Activated effector memory CD4-positive, alpha-beta T cell treated with Interleukin-2 at 50 U/mL for 16 hours (primary cell): Measurements from ENCODE around the gene LIMCH1.

Source experiments
- DNase-seq: peaks from one replicate; pipeline ENCODE4 v3.0.0-alpha.2; 2020

LIMCH1 gene

GRCh38 chr4:41741354-41741753 lies 203.4 kb downstream of the LIMCH1 start:
- DNase-seq: no peak

GRCh38 chr4:41744572-41745291 lies 206.8 kb downstream of the LIMCH1 start:
- DNase-seq: no peak

DNA sequence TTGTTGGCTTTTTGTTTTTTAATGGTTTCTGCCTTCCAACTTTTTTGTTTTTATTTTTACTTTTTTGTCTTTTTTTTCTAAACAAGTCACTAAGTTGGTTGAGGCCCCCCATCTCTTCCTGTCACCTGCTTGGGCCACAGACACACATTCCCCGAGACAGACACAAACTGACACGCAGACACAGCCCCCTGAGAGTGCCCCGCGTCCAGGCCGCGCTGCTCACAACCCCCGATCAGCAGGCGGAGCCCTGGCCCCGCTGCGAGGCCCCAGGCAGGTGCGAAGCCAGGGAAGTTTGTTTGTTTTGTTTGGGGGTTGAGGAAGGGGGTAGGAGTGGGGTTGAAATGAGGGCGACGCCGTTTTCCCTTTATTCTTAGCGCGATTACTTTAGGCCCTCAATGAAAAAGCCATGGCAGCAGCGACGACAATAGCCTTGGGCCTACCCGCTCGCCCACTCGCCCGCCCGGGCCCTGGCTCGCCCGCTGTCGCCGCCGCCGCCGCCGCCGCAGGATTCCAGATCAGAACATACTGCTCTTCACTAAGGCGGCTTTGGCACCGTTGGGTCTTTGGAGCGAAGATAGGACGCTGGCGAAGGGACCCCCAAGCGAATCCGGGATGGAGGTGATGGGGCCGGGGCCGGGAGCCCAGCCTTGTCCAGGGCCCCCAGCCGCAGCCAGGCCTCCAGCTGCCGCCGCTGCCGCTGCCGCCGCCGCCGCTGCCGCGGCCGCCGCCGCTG lies 207.5 kb downstream of the LIMCH1 start:
- no peak for DNase-seq

DNA sequence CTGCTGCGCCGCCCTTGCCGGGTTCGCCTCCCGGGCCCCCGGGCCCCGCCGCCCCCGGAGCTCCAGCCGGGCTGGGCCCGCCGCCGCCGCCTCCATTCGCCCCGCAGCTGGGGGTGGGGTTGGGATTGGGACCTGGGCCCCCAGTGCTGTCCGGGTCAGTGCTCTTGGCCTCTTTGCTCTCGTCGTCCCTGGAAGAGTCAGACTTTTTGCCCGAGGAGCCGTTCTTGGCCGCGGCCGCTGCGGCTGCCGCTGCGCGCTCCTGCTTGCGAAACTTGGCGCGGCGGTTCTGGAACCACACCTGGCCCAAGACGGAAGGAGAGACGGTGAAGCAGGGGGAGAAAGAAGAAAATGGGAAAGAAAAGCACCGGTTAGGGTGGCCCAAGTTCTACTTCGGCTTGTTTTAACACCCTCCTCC lies 208.1 kb downstream of the LIMCH1 start:
- no peak for DNase-seq

GRCh38 chr4:41746440-41747229 lies 208.7 kb downstream of the LIMCH1 start:
- DNase-seq: no peak

GRCh38 chr4:41747230-41748055 lies 209.5 kb downstream of the LIMCH1 start:
- no peak for DNase-seq

GRCh38 chr4:41748074-41748570 lies 210.2 kb downstream of the LIMCH1 start:
- DNase-seq: no peak

- no peak for DNase-seq
Measured at GRCh38 chr4:41748571-41749475, 210.9 kb downstream of the LIMCH1 start, which contains the start of gene PHOX2B. Gene PHOX2B, minus strand, starts transcription at chr4:41748725. Its CDS starts 115 bp downstream, at chr4:41748610.

DNA sequence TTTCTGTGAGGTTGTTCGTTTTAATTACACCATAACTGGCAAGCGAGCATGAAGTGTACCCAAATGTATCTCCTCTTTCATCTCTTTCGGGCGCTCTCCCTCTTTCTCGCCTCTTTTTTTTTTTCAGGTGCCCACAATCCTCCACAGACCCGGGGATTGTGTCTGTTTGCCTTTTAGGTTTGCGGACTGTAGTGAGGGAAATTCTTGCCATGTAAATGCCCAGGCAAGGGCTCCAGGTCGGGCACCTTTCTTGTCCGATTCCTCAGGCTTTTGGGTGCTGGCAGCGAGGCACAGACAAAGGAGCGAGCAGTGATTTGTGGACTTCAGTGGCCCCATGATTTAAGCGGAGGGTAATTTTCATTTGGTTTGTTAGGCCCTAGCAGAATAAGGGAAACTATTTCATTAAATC lies 211.7 kb downstream of the LIMCH1 start:
- DNase-seq: no peak
